Measurements from ENCODE around the gene APOA5. TPM values are rescaled to one million over a fixed set of nuclear protein-coding genes. Genes with fewer than 3 reads are reported as not detected.

The APOA5 gene
- total and polyA plus RNA-seq, 2 experiments from 2014 or later, result 0.18 to 0.35 TPM

DNA sequence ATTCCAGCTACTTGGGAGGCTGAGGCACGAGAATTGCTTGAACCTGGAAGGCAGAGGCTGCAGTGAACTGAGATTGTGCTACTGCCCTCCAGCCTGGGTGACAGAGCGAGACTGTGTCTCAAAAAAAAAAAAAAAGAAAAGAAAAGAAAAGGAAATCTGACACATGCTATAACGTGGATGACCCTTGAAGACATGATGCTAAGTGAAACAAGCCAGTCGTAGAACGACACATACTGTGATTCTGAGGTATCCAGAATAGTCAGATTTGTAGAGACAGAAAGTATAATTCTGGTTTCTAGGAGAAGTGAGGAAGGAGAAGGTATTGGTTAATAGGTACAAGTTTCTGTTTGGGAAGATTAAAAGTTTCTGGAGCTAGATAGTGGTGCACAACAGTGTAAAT, 6.7 kb upstream of the APOA5 start:
- no peak overlapping the region for H3K4me3 Mint-ChIP-seq
- no peak overlapping the region for H3K27ac Mint-ChIP-seq
- Histone ChIP-seq H3K4me2 (no peak overlapping the region), H3F3A (replicated peaks; ENCODE audit: low read depth) (no peaks in the 10 kb centered on the region), H3K36me3 (ENCODE audit: insufficient read depth) (no peaks in the 10 kb centered on the region), H3K27me3 (ENCODE audit: insufficient read depth) (no peaks in the 10 kb centered on the region), H3K9me2 (ENCODE audit: insufficient read depth) (peaks cover 6% of the 10 kb centered on the region; the same call in 1 of the 2 replicates), H2AFZ (no peak overlapping the region), H3K79me2 (replicated peaks; ENCODE audit: insufficient read depth) (no peaks in the 10 kb centered on the region), H3K27ac (ENCODE audit: low read depth) (no peak overlapping the region), H4K20me1 (replicated peaks; ENCODE audit: insufficient read depth) (no peaks in the 10 kb centered on the region), H3K4me1 (ENCODE audit: insufficient read depth) (no peaks in the 10 kb centered on the region), H3K4me3 (no peak overlapping the region)
- H3K4me1 Mint-ChIP-seq, result no peaks in the 10 kb centered on the region
- DNase-seq (ENCODE audit: low spot score) (no peak), ATAC-seq (no peak)
- no peaks in the 10 kb centered on the region for H3K27me3 Mint-ChIP-seq (ENCODE audit: insufficient read depth, low read depth, poor library complexity)
- TF ChIP-seq EZH2 (IDR thresholded peaks at IDR 0.05; ENCODE audit: low read depth, unreplicated experiment) (no peak), ZNF462 (CRISPR knock-in tag; IDR thresholded peaks at IDR 0.05) (no peak), STAT1 (IDR thresholded peaks at IDR 0.05; ENCODE audit: unreplicated experiment) (no peak), EZH2phosphoT487 (IDR thresholded peaks at IDR 0.05; ENCODE audit: unreplicated experiment) (no peak), POLR2AphosphoS5 (IDR thresholded peaks at IDR 0.05; ENCODE audit: low read depth) (no peak), CREB1 (CRISPR knock-in tag; IDR thresholded peaks at IDR 0.05; ENCODE audit: low read depth) (no peak), JUNB (IDR thresholded peaks at IDR 0.05; ENCODE audit: unreplicated experiment) (no peak), ZNF331 (CRISPR knock-in tag; IDR thresholded peaks at IDR 0.05; ENCODE audit: low read depth) (no peak), ETS1 (IDR thresholded peaks at IDR 0.05) (no peak), ZNF114 (CRISPR knock-in tag; IDR thresholded peaks at IDR 0.05) (no peak), NANOG (IDR thresholded peaks at IDR 0.05; ENCODE audit: borderline replicate concordance) (no peak)
- TF ChIP-seq, protein P1, sequence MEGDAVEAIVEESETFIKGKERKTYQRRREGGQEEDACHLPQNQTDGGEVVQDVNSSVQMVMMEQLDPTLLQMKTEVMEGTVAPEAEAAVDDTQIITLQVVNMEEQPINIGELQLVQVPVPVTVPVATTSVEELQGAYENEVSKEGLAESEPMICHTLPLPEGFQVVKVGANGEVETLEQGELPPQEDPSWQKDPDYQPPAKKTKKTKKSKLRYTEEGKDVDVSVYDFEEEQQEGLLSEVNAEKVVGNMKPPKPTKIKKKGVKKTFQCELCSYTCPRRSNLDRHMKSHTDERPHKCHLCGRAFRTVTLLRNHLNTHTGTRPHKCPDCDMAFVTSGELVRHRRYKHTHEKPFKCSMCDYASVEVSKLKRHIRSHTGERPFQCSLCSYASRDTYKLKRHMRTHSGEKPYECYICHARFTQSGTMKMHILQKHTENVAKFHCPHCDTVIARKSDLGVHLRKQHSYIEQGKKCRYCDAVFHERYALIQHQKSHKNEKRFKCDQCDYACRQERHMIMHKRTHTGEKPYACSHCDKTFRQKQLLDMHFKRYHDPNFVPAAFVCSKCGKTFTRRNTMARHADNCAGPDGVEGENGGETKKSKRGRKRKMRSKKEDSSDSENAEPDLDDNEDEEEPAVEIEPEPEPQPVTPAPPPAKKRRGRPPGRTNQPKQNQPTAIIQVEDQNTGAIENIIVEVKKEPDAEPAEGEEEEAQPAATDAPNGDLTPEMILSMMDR (conservative IDR thresholded peaks at IDR 0.05; ENCODE audit: low read depth in 2 of 2), result no peak
- TF ChIP-seq, protein P2, sequence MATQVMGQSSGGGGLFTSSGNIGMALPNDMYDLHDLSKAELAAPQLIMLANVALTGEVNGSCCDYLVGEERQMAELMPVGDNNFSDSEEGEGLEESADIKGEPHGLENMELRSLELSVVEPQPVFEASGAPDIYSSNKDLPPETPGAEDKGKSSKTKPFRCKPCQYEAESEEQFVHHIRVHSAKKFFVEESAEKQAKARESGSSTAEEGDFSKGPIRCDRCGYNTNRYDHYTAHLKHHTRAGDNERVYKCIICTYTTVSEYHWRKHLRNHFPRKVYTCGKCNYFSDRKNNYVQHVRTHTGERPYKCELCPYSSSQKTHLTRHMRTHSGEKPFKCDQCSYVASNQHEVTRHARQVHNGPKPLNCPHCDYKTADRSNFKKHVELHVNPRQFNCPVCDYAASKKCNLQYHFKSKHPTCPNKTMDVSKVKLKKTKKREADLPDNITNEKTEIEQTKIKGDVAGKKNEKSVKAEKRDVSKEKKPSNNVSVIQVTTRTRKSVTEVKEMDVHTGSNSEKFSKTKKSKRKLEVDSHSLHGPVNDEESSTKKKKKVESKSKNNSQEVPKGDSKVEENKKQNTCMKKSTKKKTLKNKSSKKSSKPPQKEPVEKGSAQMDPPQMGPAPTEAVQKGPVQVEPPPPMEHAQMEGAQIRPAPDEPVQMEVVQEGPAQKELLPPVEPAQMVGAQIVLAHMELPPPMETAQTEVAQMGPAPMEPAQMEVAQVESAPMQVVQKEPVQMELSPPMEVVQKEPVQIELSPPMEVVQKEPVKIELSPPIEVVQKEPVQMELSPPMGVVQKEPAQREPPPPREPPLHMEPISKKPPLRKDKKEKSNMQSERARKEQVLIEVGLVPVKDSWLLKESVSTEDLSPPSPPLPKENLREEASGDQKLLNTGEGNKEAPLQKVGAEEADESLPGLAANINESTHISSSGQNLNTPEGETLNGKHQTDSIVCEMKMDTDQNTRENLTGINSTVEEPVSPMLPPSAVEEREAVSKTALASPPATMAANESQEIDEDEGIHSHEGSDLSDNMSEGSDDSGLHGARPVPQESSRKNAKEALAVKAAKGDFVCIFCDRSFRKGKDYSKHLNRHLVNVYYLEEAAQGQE (IDR thresholded peaks at IDR 0.05; ENCODE audit: unreplicated experiment), result no peak
- H3K9me3 Mint-ChIP-seq, result no peaks in the 10 kb centered on the region
- H3K36me3 Mint-ChIP-seq (ENCODE audit: low read depth), result no peaks in the 10 kb centered on the region
